Breast epithelium (tissue), 4 donors: ENCODE results near the gene FTO. TPM values are rescaled to one million over a fixed set of nuclear protein-coding genes. Genes with fewer than 3 reads are reported as not detected.
A peak's percentile ranks its signal among the peaks of the same experiment; 100 is the strongest.

ENCODE experiments used
- DNase-seq, 2 donors: peaks; one replicate each; pipeline ENCODE4 v3.0.0-alpha.2; 2019; ENCODE audit warnings: low spot score in 2 of 2
- H3K27ac ChIP-seq, 2 donors: fragments of 200-600 bp; sonication (generic) in 1 of 2; one replicate each; pipeline ENCODE4 v1.5.1; 2016 to 2019; ENCODE audit warnings: mild to moderate bottlenecking in 1 of 2
- H3K27me3 ChIP-seq, 2 donors: fragments of 200-600 bp; sonication (generic) in 1 of 2; one replicate each; pipeline versions ENCODE4 v1.5.1 to v1.6.0; 2017 to 2019; ENCODE audit warnings: control low read depth in 1 of 2, mild to moderate bottlenecking in 1 of 2
- H3K36me3 ChIP-seq: fragments of 200-600 bp; one replicate; pipeline ENCODE4 v1.5.1; 2019
- H3K4me1 ChIP-seq, 2 donors: fragments of 200-600 bp; sonication (generic); one replicate each; pipeline ENCODE4 v1.5.1; 2016 to 2019; ENCODE audit warnings: control low read depth in 1 of 2
- H3K4me3 ChIP-seq, 3 donors: fragments of 200-600 bp; sonication (generic); 1 replicate in 2 of 3; 2 replicates in 1 of 3; pipeline ENCODE4 v1.5.1; 2016 to 2019; ENCODE audit warnings: mild to moderate bottlenecking in 3 of 3, moderate library complexity in 2 of 3
- H3K9me3 ChIP-seq, 2 donors: fragments of 200-600 bp; sonication (generic) in 1 of 2; one replicate each; pipeline ENCODE4 v1.5.1; 2016 to 2019; ENCODE audit warnings: control low read depth in 1 of 2
- POLR2A ChIP-seq: fragments of 450-650 bp; IDR thresholded peaks from one replicate; pipeline ENCODE4 v1.6.1; 2016; ENCODE audit warnings: antibody characterized with exemption, mild to moderate bottlenecking, moderate library complexity
- POLR2AphosphoS5 ChIP-seq, 3 donors: sonication (generic); formaldehyde crosslinking; IDR thresholded peaks; one replicate each; pipeline ENCODE4 v1.6.1; 2017; ENCODE audit warnings: antibody characterized with exemption in 3 of 3
- intact Hi-C: fragments of 100-400 bp; cut with DNase I; formaldehyde crosslinking; loops from one replicate; pipeline ENCODE4 v1.15.1; 2023; ENCODE audit warnings: low total_unique reads
- total RNA-seq, 3 donors: library from RNA; depleted of rRNA; stranded (reverse); fragments of >200 nt; gene quantifications; one replicate each; pipeline ENCODE4 v1.1.0, GENCODE V29; 2016
- TF ChIP-seq, protein P1 (sequence below), 3 donors: fragments of 450-650 bp; IDR thresholded peaks; one replicate each; pipeline ENCODE4 v1.5.1; 2016 to 2017; ENCODE audit warnings: antibody characterized with exemption in 3 of 3, mild to moderate bottlenecking in 3 of 3, moderate library complexity in 3 of 3

FTO gene
- total RNA-seq, 3 donors from 2014 or later, result 109 to 193 (median 174) TPM

- TF ChIP-seq, protein P1, sequence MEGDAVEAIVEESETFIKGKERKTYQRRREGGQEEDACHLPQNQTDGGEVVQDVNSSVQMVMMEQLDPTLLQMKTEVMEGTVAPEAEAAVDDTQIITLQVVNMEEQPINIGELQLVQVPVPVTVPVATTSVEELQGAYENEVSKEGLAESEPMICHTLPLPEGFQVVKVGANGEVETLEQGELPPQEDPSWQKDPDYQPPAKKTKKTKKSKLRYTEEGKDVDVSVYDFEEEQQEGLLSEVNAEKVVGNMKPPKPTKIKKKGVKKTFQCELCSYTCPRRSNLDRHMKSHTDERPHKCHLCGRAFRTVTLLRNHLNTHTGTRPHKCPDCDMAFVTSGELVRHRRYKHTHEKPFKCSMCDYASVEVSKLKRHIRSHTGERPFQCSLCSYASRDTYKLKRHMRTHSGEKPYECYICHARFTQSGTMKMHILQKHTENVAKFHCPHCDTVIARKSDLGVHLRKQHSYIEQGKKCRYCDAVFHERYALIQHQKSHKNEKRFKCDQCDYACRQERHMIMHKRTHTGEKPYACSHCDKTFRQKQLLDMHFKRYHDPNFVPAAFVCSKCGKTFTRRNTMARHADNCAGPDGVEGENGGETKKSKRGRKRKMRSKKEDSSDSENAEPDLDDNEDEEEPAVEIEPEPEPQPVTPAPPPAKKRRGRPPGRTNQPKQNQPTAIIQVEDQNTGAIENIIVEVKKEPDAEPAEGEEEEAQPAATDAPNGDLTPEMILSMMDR (IDR thresholded peaks at IDR 0.05), result no peak
- TF ChIP-seq POLR2AphosphoS5 (IDR thresholded peaks at IDR 0.05), result no peak
- TF ChIP-seq POLR2A, result no peak
- peak; percentile 49 to 75 for DNase-seq
- Histone ChIP-seq H3K27me3 (no peaks in the 10 kb centered on the region), H3K27ac (peak overlapping the region; percentile 69 to 70), H3K4me1 (no peaks in the 10 kb centered on the region), H3K4me3 (peak overlapping the region; percentile 10 to 54 (median 30)), H3K9me3 (no peaks in the 10 kb centered on the region), H3K36me3 (no peaks in the 10 kb centered on the region)
- intact Hi-C loops, result no loop called here
Measured at GRCh38 chr16:54175169-54175551, 471.2 kb downstream of the FTO start.

- Histone ChIP-seq H3K4me3 (peak overlapping the region; percentile 10 to 54 (median 30)), H3K9me3 (no peaks in the 10 kb centered on the region), H3K27me3 (no peaks in the 10 kb centered on the region), H3K4me1 (no peaks in the 10 kb centered on the region), H3K27ac (peak overlapping the region; percentile 69 to 70), H3K36me3 (no peaks in the 10 kb centered on the region)
- intact Hi-C loops, result no loop called here
- DNase-seq, result peak in 1 of 2 donors; percentile 27
- TF ChIP-seq POLR2AphosphoS5 (IDR thresholded peaks at IDR 0.05), result no peak
- TF ChIP-seq POLR2A, result no peak
- TF ChIP-seq, protein P1 (IDR thresholded peaks at IDR 0.05), result no peak
Measured at GRCh38 chr16:54175552-54176375, 471.8 kb downstream of the FTO start.

- intact Hi-C loops, result no loop called here
- no peaks in the 10 kb centered on the region for H3K27me3 ChIP-seq
- TF ChIP-seq POLR2A (no peak), POLR2AphosphoS5 (IDR thresholded peaks at IDR 0.05) (no peak)
- TF ChIP-seq, protein P1 (IDR thresholded peaks at IDR 0.05), result no peak
- no peaks in the 10 kb centered on the region for H3K9me3 ChIP-seq
- H3K36me3 ChIP-seq, result no peaks in the 10 kb centered on the region
- peak overlapping the region; percentile 69 to 70 for H3K27ac ChIP-seq
- H3K4me1 ChIP-seq, result no peaks in the 10 kb centered on the region
- DNase-seq, result peak in 1 of 2 donors; percentile 25
- no peak overlapping the region for H3K4me3 ChIP-seq
Measured at GRCh38 chr16:54176376-54176901, 472.5 kb downstream of the FTO start.

DNA sequence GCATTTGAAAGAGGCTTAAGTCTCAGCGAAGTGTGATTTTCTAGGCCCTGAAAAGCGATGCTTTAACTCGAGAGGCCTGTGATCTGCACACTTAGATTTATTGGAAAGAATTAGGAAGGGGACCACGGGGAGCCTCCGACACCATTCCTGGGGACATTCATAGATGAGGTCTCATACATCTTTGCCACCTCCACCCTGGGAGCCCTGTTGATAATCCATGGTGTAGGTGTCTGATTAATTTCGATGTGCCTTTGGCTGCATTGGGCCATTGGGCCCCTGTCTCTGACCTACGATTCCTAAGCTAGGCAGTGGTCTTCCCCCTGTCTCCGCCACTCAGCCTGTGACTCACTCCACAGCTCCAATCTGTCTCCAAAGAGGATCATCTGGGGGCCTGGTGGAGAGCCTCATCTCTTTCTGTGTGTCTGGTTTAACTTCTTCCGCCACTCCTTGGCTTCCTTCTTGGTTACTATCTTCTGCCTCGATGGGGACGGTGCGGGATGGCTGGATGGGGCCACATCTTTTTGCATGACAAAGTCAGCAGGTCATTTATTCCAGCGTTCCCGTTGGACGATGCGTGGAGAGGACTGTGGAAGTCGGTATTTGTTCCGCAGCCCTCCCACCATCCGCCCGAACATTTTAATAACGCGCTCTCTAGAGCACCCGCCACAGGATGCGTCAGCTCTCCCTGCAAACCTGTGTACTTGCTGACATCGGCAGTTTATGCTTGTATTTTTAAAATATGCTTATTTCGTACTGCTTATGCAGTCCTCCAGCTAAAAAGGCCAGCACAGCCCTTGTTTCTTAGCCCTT is 473.3 kb downstream of the FTO start:
- Histone ChIP-seq H3K4me3 (no peak overlapping the region), H3K36me3 (no peaks in the 10 kb centered on the region), H3K27me3 (no peaks in the 10 kb centered on the region), H3K4me1 (no peaks in the 10 kb centered on the region), H3K27ac (peak overlapping the region; percentile 69 to 70), H3K9me3 (no peaks in the 10 kb centered on the region)
- DNase-seq, result no peak
- intact Hi-C loops, result no loop called here
- TF ChIP-seq, protein P1 (IDR thresholded peaks at IDR 0.05), result no peak
- TF ChIP-seq POLR2AphosphoS5 (IDR thresholded peaks at IDR 0.05) (no peak), POLR2A (no peak)
